ENCODE measurements around the gene KIF12. TPM values are rescaled to one million over a fixed set of nuclear protein-coding genes. Genes with fewer than 3 reads are reported as not detected.

Gene KIF12
- total and polyA plus RNA-seq, 3 experiments from 2014 or later: not detected

GRCh38 chr9:114082017-114082762 lies 16.9 kb downstream of the KIF12 start:
- H3K4me3 Mint-ChIP-seq: no peak overlapping the region
- H3K4me1 Mint-ChIP-seq: peaks cover 0 to 2% (median 0%) of the 10 kb centered on the region in 3 donors
- Histone ChIP-seq H3K27me3 (ENCODE audit: insufficient read depth, low read length, poor library complexity, severe bottlenecking) (no peaks in the 10 kb centered on the region), H3K36me3 (ENCODE audit: insufficient read depth, low read length) (no peaks in the 10 kb centered on the region), H3K4me3 (ENCODE audit: low read length) (no peak overlapping the region), H3K9me3 (ENCODE audit: low read length) (no peaks in the 10 kb centered on the region), H3K27ac (ENCODE audit: low read depth, low read length) (no peak overlapping the region), H3K4me1 (ENCODE audit: insufficient read depth, low read length) (no peaks in the 10 kb centered on the region)
- POLR2A ChIA-PET: no interaction called here
- H3K27ac Mint-ChIP-seq: peak overlapping the region in 1 of 8 donors; percentile 52
- H3K27me3 Mint-ChIP-seq: peaks cover under 1 to 15% of the 10 kb centered on the region in 2 donors
- DNase-seq: peak; percentile 47 to 80 (median 59)
- no peaks in the 10 kb centered on the region for H3K9me3 Mint-ChIP-seq
- CTCF ChIA-PET: interaction anchor here (0.7 to 2.8 kb wide), 13 partner anchors 9 to 427 kb away, joined by 3 to 19 read pairs (median 3); no protein-coding TSS in a partner anchor
- H3K36me3 Mint-ChIP-seq: no peaks in the 10 kb centered on the region

- Histone ChIP-seq H3K4me1 (ENCODE audit: insufficient read depth, low read length) (no peaks in the 10 kb centered on the region), H3K9me3 (ENCODE audit: low read length) (no peaks in the 10 kb centered on the region), H3K27ac (ENCODE audit: low read depth, low read length) (no peak overlapping the region), H3K36me3 (ENCODE audit: insufficient read depth, low read length) (no peaks in the 10 kb centered on the region), H3K4me3 (ENCODE audit: low read length) (no peak overlapping the region), H3K27me3 (ENCODE audit: insufficient read depth, low read length, poor library complexity, severe bottlenecking) (no peaks in the 10 kb centered on the region)
- H3K27ac Mint-ChIP-seq: no peak overlapping the region
- peaks cover 4 to 18% of the 10 kb centered on the region in 2 donors for H3K27me3 Mint-ChIP-seq
- CTCF ChIA-PET: interaction anchor here (1.4 to 2.8 kb wide), 3 partner anchors 14 to 213 kb away, joined by 3 to 10 read pairs (median 3); no protein-coding TSS in a partner anchor
- POLR2A ChIA-PET: no interaction called here
- peaks cover 0 to 2% (median 0%) of the 10 kb centered on the region in 3 donors for H3K4me1 Mint-ChIP-seq
- no peak for DNase-seq
- H3K9me3 Mint-ChIP-seq: no peaks in the 10 kb centered on the region
- no peak overlapping the region for H3K4me3 Mint-ChIP-seq
- H3K36me3 Mint-ChIP-seq: no peaks in the 10 kb centered on the region
Measured at GRCh38 chr9:114081441-114082016, 17.6 kb downstream of the KIF12 start.

- Histone ChIP-seq H3K27me3 (ENCODE audit: insufficient read depth, low read length, poor library complexity, severe bottlenecking) (no peaks in the 10 kb centered on the region), H3K9me3 (ENCODE audit: low read length) (no peaks in the 10 kb centered on the region), H3K36me3 (ENCODE audit: insufficient read depth, low read length) (no peaks in the 10 kb centered on the region), H3K27ac (ENCODE audit: low read depth, low read length) (no peak overlapping the region), H3K4me3 (ENCODE audit: low read length) (no peak overlapping the region), H3K4me1 (ENCODE audit: insufficient read depth, low read length) (no peaks in the 10 kb centered on the region)
- no peak for DNase-seq
- H3K4me3 Mint-ChIP-seq: no peak overlapping the region
- peaks cover 10 to 19% of the 10 kb centered on the region in 2 donors for H3K27me3 Mint-ChIP-seq
- POLR2A ChIA-PET: no interaction called here
- no peak overlapping the region for H3K27ac Mint-ChIP-seq
- CTCF ChIA-PET: no interaction called here
- peaks cover 0 to 2% (median 0%) of the 10 kb centered on the region in 3 donors for H3K4me1 Mint-ChIP-seq
- H3K9me3 Mint-ChIP-seq: no peaks in the 10 kb centered on the region
- no peaks in the 10 kb centered on the region for H3K36me3 Mint-ChIP-seq
Measured at GRCh38 chr9:114080773-114081440, 18.2 kb downstream of the KIF12 start.

GRCh38 chr9:114080195-114080772 lies 18.8 kb downstream of the KIF12 start:
- ChIA-PET CTCF (no interaction called here), POLR2A (interaction anchor here (0.6 kb wide), 1 partner anchor 255 kb away, joined by 4 read pairs; no protein-coding TSS in a partner anchor)
- H3K27ac ChIP-seq (ENCODE audit: low read depth, low read length): no peak overlapping the region
- no peak for DNase-seq
- peaks cover 0 to 2% (median 0%) of the 10 kb centered on the region in 3 donors for H3K4me1 Mint-ChIP-seq
- H3K9me3 Mint-ChIP-seq: no peaks in the 10 kb centered on the region
- no peaks in the 10 kb centered on the region for H3K27me3 ChIP-seq (ENCODE audit: insufficient read depth, low read length, poor library complexity, severe bottlenecking)
- H3K9me3 ChIP-seq (ENCODE audit: low read length): no peaks in the 10 kb centered on the region
- H3K4me3 ChIP-seq (ENCODE audit: low read length): no peak overlapping the region
- H3K27ac Mint-ChIP-seq: no peak overlapping the region
- H3K36me3 Mint-ChIP-seq: no peaks in the 10 kb centered on the region
- H3K27me3 Mint-ChIP-seq: peaks cover 13 to 25% of the 10 kb centered on the region in 2 donors
- H3K4me3 Mint-ChIP-seq: no peak overlapping the region
- H3K4me1 ChIP-seq (ENCODE audit: insufficient read depth, low read length): no peaks in the 10 kb centered on the region
- H3K36me3 ChIP-seq (ENCODE audit: insufficient read depth, low read length): no peaks in the 10 kb centered on the region

GRCh38 chr9:114078781-114079156 lies 20.3 kb downstream of the KIF12 start:
- H3K27ac Mint-ChIP-seq: no peak overlapping the region
- Histone ChIP-seq H3K27ac (ENCODE audit: low read depth, low read length) (no peak overlapping the region), H3K4me3 (ENCODE audit: low read length) (no peak overlapping the region), H3K4me1 (ENCODE audit: insufficient read depth, low read length) (no peaks in the 10 kb centered on the region), H3K36me3 (ENCODE audit: insufficient read depth, low read length) (no peaks in the 10 kb centered on the region), H3K9me3 (ENCODE audit: low read length) (no peaks in the 10 kb centered on the region), H3K27me3 (ENCODE audit: insufficient read depth, low read length, poor library complexity, severe bottlenecking) (no peaks in the 10 kb centered on the region)
- CTCF ChIA-PET: interaction anchor here (1.4 kb wide), 1 partner anchor 575 kb away, joined by 3 read pairs; no protein-coding TSS in a partner anchor
- H3K36me3 Mint-ChIP-seq: no peaks in the 10 kb centered on the region
- H3K4me1 Mint-ChIP-seq: peaks cover 0 to 2% (median 0%) of the 10 kb centered on the region in 3 donors
- POLR2A ChIA-PET: no interaction called here
- peaks cover 15 to 29% of the 10 kb centered on the region in 2 donors for H3K27me3 Mint-ChIP-seq
- no peak overlapping the region for H3K4me3 Mint-ChIP-seq
- DNase-seq: no peak
- no peaks in the 10 kb centered on the region for H3K9me3 Mint-ChIP-seq

- H3K36me3 Mint-ChIP-seq: no peaks in the 10 kb centered on the region
- ChIA-PET CTCF (interaction anchor here (1.4 kb wide), 1 partner anchor 575 kb away, joined by 3 read pairs; no protein-coding TSS in a partner anchor), POLR2A (no interaction called here)
- H3K4me3 Mint-ChIP-seq: no peak within 1 kb of the TSS
- peaks cover 0 to 2% (median 0%) of the 10 kb centered on the region in 3 donors for H3K4me1 Mint-ChIP-seq
- Histone ChIP-seq H3K4me3 (ENCODE audit: low read length) (no peak within 1 kb of the TSS), H3K27me3 (ENCODE audit: insufficient read depth, low read length, poor library complexity, severe bottlenecking) (no peaks in the 10 kb centered on the region), H3K27ac (ENCODE audit: low read depth, low read length) (no peak within 1 kb of the TSS), H3K9me3 (ENCODE audit: low read length) (no peaks in the 10 kb centered on the region), H3K36me3 (ENCODE audit: insufficient read depth, low read length) (no peaks in the 10 kb centered on the region), H3K4me1 (ENCODE audit: insufficient read depth, low read length) (no peaks in the 10 kb centered on the region)
- peaks cover 15 to 29% of the 10 kb centered on the region in 2 donors for H3K27me3 Mint-ChIP-seq
- H3K9me3 Mint-ChIP-seq: no peaks in the 10 kb centered on the region
- no peak within 1 kb of the TSS for H3K27ac Mint-ChIP-seq
- no peak for DNase-seq
Measured at GRCh38 chr9:114078021-114078780, 20.9 kb downstream of the KIF12 start, which contains the start of gene AMBP. Gene AMBP (minus strand): TSS chr9:114078300. CDS start chr9:114078209, 91 bp downstream.

GRCh38 chr9:114077162-114077837 lies 21.8 kb downstream of the KIF12 start:
- Mint-ChIP-seq H3K9me3 (no peaks in the 10 kb centered on the region), H3K27me3 (peaks cover 15 to 29% of the 10 kb centered on the region in 2 donors), H3K4me1 (no peaks in the 10 kb centered on the region), H3K36me3 (no peaks in the 10 kb centered on the region), H3K4me3 (no peak overlapping the region), H3K27ac (no peak overlapping the region)
- Histone ChIP-seq H3K9me3 (ENCODE audit: low read length) (no peaks in the 10 kb centered on the region), H3K27ac (ENCODE audit: low read depth, low read length) (no peak overlapping the region), H3K4me3 (ENCODE audit: low read length) (no peak overlapping the region), H3K27me3 (ENCODE audit: insufficient read depth, low read length, poor library complexity, severe bottlenecking) (no peaks in the 10 kb centered on the region), H3K36me3 (ENCODE audit: insufficient read depth, low read length) (no peaks in the 10 kb centered on the region), H3K4me1 (ENCODE audit: insufficient read depth, low read length) (no peaks in the 10 kb centered on the region)
- no peak for DNase-seq
- ChIA-PET CTCF (interaction anchor here (1.4 kb wide), 1 partner anchor 576 kb away, joined by 3 read pairs; no protein-coding TSS in a partner anchor), POLR2A (no interaction called here)
